Natural killer cell (primary cell): Measurements from ENCODE around the gene TNNT3. TPM values are rescaled to one million over a fixed set of nuclear protein-coding genes. Genes with fewer than 3 reads are reported as not detected.

ENCODE experiments used
- ATAC-seq, 3 donors: fragments of 150-1000 bp in 2 of 3; fragments of 200-7000 bp in 1 of 3; cut with Tn5 transposase; 1 replicate in 1 of 3; 2 replicates in 2 of 3; pipeline ENCODE4 v1.10.0; 2021; ENCODE audit warnings: mild to moderate bottlenecking in 2 of 3, moderate library complexity in 2 of 3
- DNase-seq, 2 donors: peaks; one replicate each; pipeline versions ENCODE4 v3.0.0 to v3.0.0-alpha.2; 2013 to 2021; ENCODE audit warnings: mixed read lengths in 1 of 2
- H3K27ac ChIP-seq: one replicate; pipeline ENCODE4 v1.5.1; 2013; ENCODE audit warnings: mild to moderate bottlenecking, low read length
- H3K27me3 ChIP-seq: one replicate; pipeline ENCODE4 v1.6.1; 2013; ENCODE audit warnings: low read length; ENCODE audit not compliant: control insufficient read depth, insufficient read depth
- H3K36me3 ChIP-seq: one replicate; pipeline ENCODE4 v1.6.1; 2013; ENCODE audit warnings: low read length; ENCODE audit not compliant: control insufficient read depth, insufficient read depth
- H3K4me1 ChIP-seq: one replicate; pipeline ENCODE4 v1.6.1; 2013; ENCODE audit warnings: low read length; ENCODE audit not compliant: control insufficient read depth, insufficient read depth
- H3K4me3 ChIP-seq: one replicate; pipeline ENCODE4 v1.5.1; 2013; ENCODE audit warnings: low read length
- H3K9me3 ChIP-seq: one replicate; pipeline ENCODE4 v1.6.1; 2013; ENCODE audit warnings: low read length; ENCODE audit not compliant: control insufficient read depth, insufficient read depth
- H3K27ac Mint-ChIP-seq, 2 donors: one replicate each; pipeline ENCODE4 v1.8.0; 2022; ENCODE audit warnings: mild to moderate bottlenecking in 2 of 2, mixed read lengths in 2 of 2, moderate library complexity in 1 of 2
- H3K27me3 Mint-ChIP-seq, 2 donors: one replicate each; pipeline ENCODE4 v1.8.0; 2022; ENCODE audit warnings: low read depth in 2 of 2, mixed read lengths in 2 of 2
- H3K36me3 Mint-ChIP-seq: one replicate; pipeline ENCODE4 v1.8.0; 2022; ENCODE audit warnings: mixed read lengths
- H3K4me1 Mint-ChIP-seq, 2 donors: one replicate each; pipeline ENCODE4 v1.8.0; 2022; ENCODE audit warnings: mixed read lengths in 2 of 2
- H3K4me3 Mint-ChIP-seq: one replicate; pipeline ENCODE4 v1.8.0; 2022; ENCODE audit warnings: mild to moderate bottlenecking, moderate library complexity, mixed read lengths
- H3K9me3 Mint-ChIP-seq, 2 donors: one replicate each; pipeline ENCODE4 v1.8.0; 2022; ENCODE audit warnings: mixed read lengths in 2 of 2
- CTCF ChIP-seq: fragments of 200-600 bp; IDR thresholded peaks from one replicate; pipeline ENCODE4 v1.8.0; 2022; ENCODE audit warnings: antibody characterized with exemption
- WGBS: methylation state at CpG from one replicate; pipeline ENCODE4 v1.1.7; 2013; ENCODE audit warnings: missing lambda C conversion rate; ENCODE audit not compliant: insufficient coverage; 5-methylcytosine and 5-hydroxymethylcytosine counted together
- intact Hi-C: fragments of 100-400 bp; cut with micrococcal nuclease; formaldehyde crosslinking; loops from one replicate; pipeline ENCODE4 v1.14.2; 2022
- total RNA-seq, 4 donors: library from RNA; stranded (reverse); fragments of 120-200 nt in 1 of 4; gene quantifications; one replicate each; pipeline versions ENCODE4 v1.2.3 to v1.2.4, GENCODE V29; 2013 to 2022

Gene TNNT3
- total RNA-seq, 3 donors from 2014 or later (not counting 1 experiment from before 2014, with no cell fraction given): 15.8 to 27.9 (median 26.2) TPM

GRCh38 chr11:1943977-1944376 lies 24.5 kb downstream of the TNNT3 start:
- Mint-ChIP-seq H3K9me3 (no peaks in the 10 kb centered on the region), H3K4me1 (peaks cover 3 to 13% of the 10 kb centered on the region in 2 donors), H3K27ac (no peak overlapping the region), H3K4me3 (peak overlapping the region; percentile 10), H3K27me3 (peaks cover 0 to 2% of the 10 kb centered on the region in 2 donors), H3K36me3 (no peaks in the 10 kb centered on the region)
- no peak for TF ChIP-seq CTCF
- Histone ChIP-seq H3K36me3 (no peaks in the 10 kb centered on the region), H3K27ac (no peak overlapping the region), H3K4me3 (no peak overlapping the region), H3K4me1 (peaks cover 6% of the 10 kb centered on the region), H3K9me3 (no peaks in the 10 kb centered on the region), H3K27me3 (no peaks in the 10 kb centered on the region)
- DNase-seq: no peak
- ATAC-seq: no peak
- WGBS: 80% methylated on average over 9 of the region's 9 CpGs
- intact Hi-C loops: no loop called here

- ATAC-seq: peak; percentile 88 to 95 (median 93)
- H3K27me3 Mint-ChIP-seq: no peaks in the 10 kb centered on the region
- no CpG with 5 or more reads among the region's 85 CpGs for WGBS
These were observed 27.4 kb downstream of the TNNT3 start, which contains the start of gene MRPL23 for GRCh38 chr11:1946812-1947484. MRPL23 (plus strand) TSS chr11:1947332; CDS start chr11:1947363, 31 bp downstream.

GRCh38 chr11:1947592-1948237 lies 28.2 kb downstream of the TNNT3 start:
- no CpG with 5 or more reads among the region's 36 CpGs for WGBS
- H3K4me3 ChIP-seq: no peak overlapping the region
- H3K9me3 ChIP-seq: no peaks in the 10 kb centered on the region
- DNase-seq: no peak
- Mint-ChIP-seq H3K27me3 (no peaks in the 10 kb centered on the region), H3K27ac (no peak overlapping the region), H3K9me3 (no peaks in the 10 kb centered on the region), H3K4me3 (no peak overlapping the region), H3K4me1 (no peaks in the 10 kb centered on the region), H3K36me3 (no peaks in the 10 kb centered on the region)
- intact Hi-C loops: no loop called here
- no peaks in the 10 kb centered on the region for H3K4me1 ChIP-seq
- peak in 2 of 3 donors; percentile 24 to 46 for ATAC-seq
- TF ChIP-seq CTCF: no peak
- no peak overlapping the region for H3K27ac ChIP-seq
- no peaks in the 10 kb centered on the region for H3K27me3 ChIP-seq
- H3K36me3 ChIP-seq: no peaks in the 10 kb centered on the region

More at GRCh38 chr11:1946812-1947484, 27.4 kb downstream of the TNNT3 start, which contains the start of gene MRPL23:
- H3K4me1 ChIP-seq: no peaks in the 10 kb centered on the region
- no peak within 1 kb of the TSS for H3K4me3 ChIP-seq
- no peak within 1 kb of the TSS for H3K27ac ChIP-seq
- intact Hi-C loops: no loop called here
- H3K36me3 Mint-ChIP-seq: no peaks in the 10 kb centered on the region
- no peaks in the 10 kb centered on the region for H3K36me3 ChIP-seq
- no peak within 1 kb of the TSS for H3K27ac Mint-ChIP-seq
- no peaks in the 10 kb centered on the region for H3K27me3 ChIP-seq
- DNase-seq: no peak
- no peaks in the 10 kb centered on the region for H3K4me1 Mint-ChIP-seq
- no peak within 1 kb of the TSS for H3K4me3 Mint-ChIP-seq
- no peaks in the 10 kb centered on the region for H3K9me3 Mint-ChIP-seq
- no peak for TF ChIP-seq CTCF
- no peaks in the 10 kb centered on the region for H3K9me3 ChIP-seq
